Immature natural killer cell (primary cell): ENCODE results near the gene RAB28. TPM values are rescaled to one million over a fixed set of nuclear protein-coding genes. Genes with fewer than 3 reads are reported as not detected.
A peak's percentile ranks its signal among the peaks of the same experiment; 100 is the strongest.

ENCODE experiments used
- DNase-seq, 3 donors: peaks; one replicate each; pipeline ENCODE4 v3.0.0; 2022; ENCODE audit warnings: mixed read lengths in 1 of 3
- H3K27ac Mint-ChIP-seq, 6 donors: one replicate each; pipeline ENCODE4 v1.8.0; 2020; ENCODE audit warnings: mixed read lengths in 6 of 6, mild to moderate bottlenecking in 5 of 6, inconsistent platforms in 4 of 6, moderate library complexity in 3 of 6
- H3K27me3 Mint-ChIP-seq, 3 donors: one replicate each; pipeline ENCODE4 v1.8.0; 2020 to 2021; ENCODE audit warnings: low read depth in 3 of 3, mild to moderate bottlenecking in 3 of 3, mixed read lengths in 3 of 3, moderate library complexity in 3 of 3, inconsistent platforms in 1 of 3
- H3K36me3 Mint-ChIP-seq, 3 donors: one replicate each; pipeline ENCODE4 v1.8.0; 2020; ENCODE audit warnings: mixed read lengths in 3 of 3, inconsistent platforms in 2 of 3, mild to moderate bottlenecking in 2 of 3
- H3K4me1 Mint-ChIP-seq, 2 donors: one replicate each; pipeline ENCODE4 v1.8.0; 2020; ENCODE audit warnings: inconsistent platforms in 2 of 2, mild to moderate bottlenecking in 2 of 2, mixed read lengths in 2 of 2, moderate library complexity in 1 of 2
- H3K4me3 Mint-ChIP-seq, 5 donors: one replicate each; pipeline ENCODE4 v1.8.0; 2020; ENCODE audit warnings: mild to moderate bottlenecking in 5 of 5, mixed read lengths in 5 of 5, inconsistent platforms in 3 of 5, moderate library complexity in 3 of 5
- H3K9me3 Mint-ChIP-seq, 6 donors: one replicate each; pipeline ENCODE4 v1.8.0; 2020; ENCODE audit warnings: mild to moderate bottlenecking in 6 of 6, mixed read lengths in 6 of 6, inconsistent platforms in 4 of 6, moderate library complexity in 3 of 6
- polyA plus RNA-seq, 3 donors: library from polyadenylated mRNA; unstranded; fragments of 300-500 nt; fragmentation: Illumina TruSeq; gene quantifications; one replicate each; pipeline ENCODE4 v1.2.3, GENCODE V29; 2021

RAB28 gene
- polyA plus RNA-seq, 3 donors from 2014 or later, result 16.8 to 25.2 (median 20.7) TPM

- Mint-ChIP-seq H3K4me3 (no peak overlapping the region), H3K27me3 (no peaks in the 10 kb centered on the region), H3K9me3 (no peaks in the 10 kb centered on the region), H3K4me1 (no peaks in the 10 kb centered on the region), H3K36me3 (peaks cover 9 to 32% (median 14%) of the 10 kb centered on the region in 3 donors), H3K27ac (no peak overlapping the region)
- DNase-seq, result no peak
These were observed 113.1 kb downstream of the RAB28 start for GRCh38 chr4:13371048-13371447.

GRCh38 chr4:13368217-13368616 lies 115.9 kb downstream of the RAB28 start:
- no peak for DNase-seq
- no peak overlapping the region for H3K4me3 Mint-ChIP-seq
- no peaks in the 10 kb centered on the region for H3K9me3 Mint-ChIP-seq
- H3K4me1 Mint-ChIP-seq, result no peaks in the 10 kb centered on the region
- H3K27me3 Mint-ChIP-seq, result no peaks in the 10 kb centered on the region
- no peak overlapping the region for H3K27ac Mint-ChIP-seq
- peaks cover 8 to 36% (median 13%) of the 10 kb centered on the region in 3 donors for H3K36me3 Mint-ChIP-seq

- Mint-ChIP-seq H3K27me3 (no peaks in the 10 kb centered on the region), H3K36me3 (peaks cover 8 to 36% (median 13%) of the 10 kb centered on the region in 3 donors), H3K4me1 (no peaks in the 10 kb centered on the region), H3K4me3 (no peak overlapping the region), H3K9me3 (no peaks in the 10 kb centered on the region), H3K27ac (no peak overlapping the region)
- no peak for DNase-seq
These were observed 116.4 kb downstream of the RAB28 start for GRCh38 chr4:13367691-13368090.

- H3K27ac Mint-ChIP-seq, result no peak overlapping the region
- peaks cover 8 to 36% (median 13%) of the 10 kb centered on the region in 3 donors for H3K36me3 Mint-ChIP-seq
- no peaks in the 10 kb centered on the region for H3K9me3 Mint-ChIP-seq
- no peak overlapping the region for H3K4me3 Mint-ChIP-seq
- no peak for DNase-seq
- no peaks in the 10 kb centered on the region for H3K4me1 Mint-ChIP-seq
- no peaks in the 10 kb centered on the region for H3K27me3 Mint-ChIP-seq
These were observed 116.9 kb downstream of the RAB28 start for GRCh38 chr4:13367244-13367643.

- no peaks in the 10 kb centered on the region for H3K27me3 Mint-ChIP-seq
- no peak for DNase-seq
- H3K9me3 Mint-ChIP-seq, result no peaks in the 10 kb centered on the region
- no peak overlapping the region for H3K4me3 Mint-ChIP-seq
- H3K36me3 Mint-ChIP-seq, result peaks cover 17 to 40% (median 18%) of the 10 kb centered on the region in 3 donors
- no peaks in the 10 kb centered on the region for H3K4me1 Mint-ChIP-seq
- no peak overlapping the region for H3K27ac Mint-ChIP-seq
These were observed 118.9 kb downstream of the RAB28 start for GRCh38 chr4:13365195-13365594.

- Mint-ChIP-seq H3K27me3 (no peaks in the 10 kb centered on the region), H3K9me3 (no peaks in the 10 kb centered on the region), H3K36me3 (peaks cover 18 to 39% (median 21%) of the 10 kb centered on the region in 3 donors), H3K27ac (no peak overlapping the region), H3K4me1 (no peaks in the 10 kb centered on the region), H3K4me3 (no peak overlapping the region)
- no peak for DNase-seq
These were observed 119.5 kb downstream of the RAB28 start for GRCh38 chr4:13364653-13365052.

- no peak for DNase-seq
- Mint-ChIP-seq H3K9me3 (no peaks in the 10 kb centered on the region), H3K36me3 (peaks cover 18 to 39% (median 21%) of the 10 kb centered on the region in 3 donors), H3K27ac (no peak overlapping the region), H3K4me3 (no peak overlapping the region), H3K27me3 (no peaks in the 10 kb centered on the region), H3K4me1 (no peaks in the 10 kb centered on the region)
These were observed 120.0 kb downstream of the RAB28 start for GRCh38 chr4:13364172-13364571.

GRCh38 chr4:13359809-13360208 lies 124.3 kb downstream of the RAB28 start:
- Mint-ChIP-seq H3K27ac (no peak overlapping the region), H3K9me3 (no peaks in the 10 kb centered on the region), H3K4me1 (no peaks in the 10 kb centered on the region), H3K27me3 (no peaks in the 10 kb centered on the region), H3K4me3 (no peak overlapping the region), H3K36me3 (peaks cover 24 to 27% (median 25%) of the 10 kb centered on the region in 3 donors)
- no peak for DNase-seq

GRCh38 chr4:13355111-13355880 lies 128.8 kb downstream of the RAB28 start:
- Mint-ChIP-seq H3K36me3 (peaks cover 21 to 35% (median 23%) of the 10 kb centered on the region in 3 donors), H3K27me3 (no peaks in the 10 kb centered on the region), H3K4me1 (no peaks in the 10 kb centered on the region), H3K4me3 (no peak overlapping the region), H3K27ac (no peak overlapping the region), H3K9me3 (no peaks in the 10 kb centered on the region)
- DNase-seq, result no peak

- peak overlapping the region in 1 of 6 donors; percentile 42 for H3K27ac Mint-ChIP-seq
- peaks cover 0 to 4% (median 0%) of the 10 kb centered on the region in 3 donors for H3K27me3 Mint-ChIP-seq
- no peak for DNase-seq
- no peak overlapping the region for H3K4me3 Mint-ChIP-seq
- H3K9me3 Mint-ChIP-seq, result no peaks in the 10 kb centered on the region
- peaks cover 14 to 36% (median 15%) of the 10 kb centered on the region in 3 donors for H3K36me3 Mint-ChIP-seq
- no peaks in the 10 kb centered on the region for H3K4me1 Mint-ChIP-seq
These were observed 135.0 kb downstream of the RAB28 start for GRCh38 chr4:13349096-13349495.

- Mint-ChIP-seq H3K27me3 (peaks cover 0 to 4% (median 0%) of the 10 kb centered on the region in 3 donors), H3K4me1 (no peaks in the 10 kb centered on the region), H3K9me3 (no peaks in the 10 kb centered on the region), H3K4me3 (no peak overlapping the region), H3K36me3 (peaks cover 14 to 36% (median 19%) of the 10 kb centered on the region in 3 donors), H3K27ac (no peak overlapping the region)
- DNase-seq, result no peak
These were observed 135.9 kb downstream of the RAB28 start for GRCh38 chr4:13348216-13348615.

- no peak for DNase-seq
- Mint-ChIP-seq H3K4me3 (no peak overlapping the region), H3K9me3 (no peaks in the 10 kb centered on the region), H3K27me3 (peaks cover 0 to 4% (median 0%) of the 10 kb centered on the region in 3 donors), H3K27ac (no peak overlapping the region), H3K36me3 (peaks cover 10 to 32% (median 15%) of the 10 kb centered on the region in 3 donors), H3K4me1 (no peaks in the 10 kb centered on the region)
These were observed 136.5 kb downstream of the RAB28 start for GRCh38 chr4:13347517-13348125.

- H3K9me3 Mint-ChIP-seq, result no peaks in the 10 kb centered on the region
- DNase-seq, result no peak
- H3K4me3 Mint-ChIP-seq, result no peak overlapping the region
- H3K36me3 Mint-ChIP-seq, result peaks cover 8 to 20% (median 19%) of the 10 kb centered on the region in 3 donors
- no peaks in the 10 kb centered on the region for H3K27me3 Mint-ChIP-seq
- H3K4me1 Mint-ChIP-seq, result peaks cover 0 to 3% of the 10 kb centered on the region in 2 donors
- no peak overlapping the region for H3K27ac Mint-ChIP-seq
These were observed 139.9 kb downstream of the RAB28 start for GRCh38 chr4:13344216-13344615.

- Mint-ChIP-seq H3K4me1 (peaks cover 0 to 9% of the 10 kb centered on the region in 2 donors), H3K4me3 (no peak overlapping the region), H3K9me3 (peaks cover 0 to 2% (median 0%) of the 10 kb centered on the region in 6 donors), H3K27me3 (no peaks in the 10 kb centered on the region), H3K27ac (no peak overlapping the region), H3K36me3 (peaks cover 25 to 36% (median 30%) of the 10 kb centered on the region in 3 donors)
- DNase-seq, result no peak
These were observed 143.5 kb downstream of the RAB28 start for GRCh38 chr4:13340672-13341071.
